Breast epithelium (tissue), 3 donors: ENCODE results near the gene OR2F2.

ENCODE experiments used
- POLR2A ChIP-seq: fragments of 450-650 bp; IDR thresholded peaks from one replicate; pipeline ENCODE4 v1.6.1; 2016; ENCODE audit warnings: antibody characterized with exemption, mild to moderate bottlenecking, moderate library complexity
- TF ChIP-seq, protein P1 (sequence below), 3 donors: fragments of 450-650 bp; IDR thresholded peaks; one replicate each; pipeline ENCODE4 v1.5.1; 2016 to 2017; ENCODE audit warnings: antibody characterized with exemption in 3 of 3, mild to moderate bottlenecking in 3 of 3, moderate library complexity in 3 of 3

DNA sequence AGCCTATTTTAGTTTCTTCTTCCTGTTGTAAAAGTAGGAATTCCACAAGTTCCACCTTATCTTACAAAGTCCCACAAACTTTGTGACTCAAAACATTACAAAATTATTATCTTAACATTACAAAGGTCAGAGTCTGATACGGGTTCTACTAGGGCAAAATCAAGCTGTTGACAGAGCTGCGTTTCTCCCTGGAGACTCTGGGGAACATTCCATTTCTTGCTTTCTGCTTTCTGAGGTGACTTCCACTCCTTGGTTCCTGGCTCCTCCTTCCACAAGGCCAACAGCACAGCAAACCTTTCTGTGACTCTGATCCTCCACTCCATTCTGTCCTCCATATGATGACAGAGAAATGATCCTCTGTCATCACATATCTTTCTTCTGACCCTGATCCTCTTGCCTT is 30.2 kb downstream of the OR2F2 start:
- TF ChIP-seq, protein P1, sequence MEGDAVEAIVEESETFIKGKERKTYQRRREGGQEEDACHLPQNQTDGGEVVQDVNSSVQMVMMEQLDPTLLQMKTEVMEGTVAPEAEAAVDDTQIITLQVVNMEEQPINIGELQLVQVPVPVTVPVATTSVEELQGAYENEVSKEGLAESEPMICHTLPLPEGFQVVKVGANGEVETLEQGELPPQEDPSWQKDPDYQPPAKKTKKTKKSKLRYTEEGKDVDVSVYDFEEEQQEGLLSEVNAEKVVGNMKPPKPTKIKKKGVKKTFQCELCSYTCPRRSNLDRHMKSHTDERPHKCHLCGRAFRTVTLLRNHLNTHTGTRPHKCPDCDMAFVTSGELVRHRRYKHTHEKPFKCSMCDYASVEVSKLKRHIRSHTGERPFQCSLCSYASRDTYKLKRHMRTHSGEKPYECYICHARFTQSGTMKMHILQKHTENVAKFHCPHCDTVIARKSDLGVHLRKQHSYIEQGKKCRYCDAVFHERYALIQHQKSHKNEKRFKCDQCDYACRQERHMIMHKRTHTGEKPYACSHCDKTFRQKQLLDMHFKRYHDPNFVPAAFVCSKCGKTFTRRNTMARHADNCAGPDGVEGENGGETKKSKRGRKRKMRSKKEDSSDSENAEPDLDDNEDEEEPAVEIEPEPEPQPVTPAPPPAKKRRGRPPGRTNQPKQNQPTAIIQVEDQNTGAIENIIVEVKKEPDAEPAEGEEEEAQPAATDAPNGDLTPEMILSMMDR (IDR thresholded peaks at IDR 0.05): no peak
- no peak for TF ChIP-seq POLR2A
